SK-N-SH (cell line): ENCODE data around the gene GADL1. TPM values are rescaled to one million over a fixed set of nuclear protein-coding genes. Genes with fewer than 3 reads are reported as not detected.

Experiments
- CTCF ChIA-PET: fragments of 300-600, 350-600 bp; formaldehyde crosslinking; extraction: SDS; loops from one replicate; lab custom pipeline; 2021; lab: Yijun Ruan, JAX
- POLR2A ChIA-PET: fragments of 350-600 bp; sonication (Branson Sonifier 250); formaldehyde crosslinking; extraction: SDS; loops from one replicate; lab custom pipeline; 2020; ENCODE audit warnings: antibody characterized with exemption, inconsistent platforms; lab: Yijun Ruan, JAX
- DNase-seq: peaks from one replicate; pipeline ENCODE4 v3.0.0; 2012
- H2AFZ ChIP-seq: fragments of 200-600 bp; sonication (generic); 2 replicates; pipeline ENCODE4 v1.8.1; 2016; ENCODE audit warnings: antibody characterized with exemption, mild to moderate bottlenecking, low read depth
- H3F3A ChIP-seq: fragments of 200-600 bp; sonication (generic); replicated peaks from 2 replicates; pipeline ENCODE3; 2016; ENCODE audit warnings: antibody characterized with exemption, mild to moderate bottlenecking; ENCODE audit not compliant: insufficient read depth
- H3K27ac ChIP-seq, 2 experiments: fragments of 200-500 bp in 1 of 2; fragments of 200-600 bp in 1 of 2; sonication (Bioruptor generic) in 1 of 2; sonication (generic), shearing (Covaris generic) in 1 of 2; 2 replicates each; pipeline versions ENCODE4 v1.5.1 to v1.6.1; 2014 to 2016; ENCODE audit warnings: low read depth in 2 of 2, inconsistent platforms in 1 of 2, low read length in 1 of 2, mild to moderate bottlenecking in 1 of 2, mixed read lengths in 1 of 2
- H3K27me3 ChIP-seq: fragments of 200-600 bp; sonication (generic), shearing (Covaris generic); 2 replicates; pipeline ENCODE4 v1.6.1; 2016; ENCODE audit warnings: mixed run types; ENCODE audit not compliant: insufficient read depth
- H3K36me3 ChIP-seq, 2 experiments: fragments of 200-500 bp in 1 of 2; fragments of 200-600 bp in 1 of 2; sonication (Bioruptor generic) in 1 of 2; sonication (generic) in 1 of 2; replicated peaks in 1 of 2; 2 replicates each; pipeline versions ENCODE3 to v1.5.1; 2014 to 2016; ENCODE audit warnings: low read length in 1 of 2, mild to moderate bottlenecking in 1 of 2; ENCODE audit not compliant: insufficient read depth in 2 of 2, control insufficient read depth in 1 of 2
- H3K4me1 ChIP-seq, 2 experiments: fragments of 200-500 bp in 1 of 2; fragments of 200-600 bp in 1 of 2; sonication (Bioruptor generic) in 1 of 2; sonication (generic), shearing (Covaris generic) in 1 of 2; 2 replicates each; pipeline versions ENCODE4 v1.5.1 to v1.6.1; 2014 to 2016; ENCODE audit warnings: low read depth in 1 of 2, low read length in 1 of 2, mixed run types in 1 of 2; ENCODE audit not compliant: insufficient read depth in 2 of 2, control insufficient read depth in 1 of 2
- H3K4me2 ChIP-seq: fragments of 200-600 bp; sonication (generic), shearing (Covaris generic); 2 replicates; pipeline ENCODE4 v1.6.1; 2017; ENCODE audit warnings: mixed run types
- H3K4me3 ChIP-seq, 2 experiments: fragments of 200-500 bp in 1 of 2; fragments of 200-600 bp in 1 of 2; sonication (Bioruptor generic) in 1 of 2; sonication (generic), shearing (Covaris generic) in 1 of 2; 2 replicates each; pipeline versions ENCODE4 v1.5.1 to v1.8.1; 2014 to 2016; ENCODE audit warnings: low read depth in 2 of 2, inconsistent platforms in 1 of 2, low read length in 1 of 2, mild to moderate bottlenecking in 1 of 2, mixed read lengths in 1 of 2, moderate library complexity in 1 of 2
- H3K79me2 ChIP-seq: fragments of 200-600 bp; sonication (generic); 2 replicates; pipeline ENCODE4 v1.8.1; 2017; ENCODE audit warnings: mild to moderate bottlenecking; ENCODE audit not compliant: insufficient read depth
- H3K9ac ChIP-seq: fragments of 200-600 bp; sonication (generic); 2 replicates; pipeline ENCODE4 v1.6.1; 2017; ENCODE audit warnings: mixed run types
- H3K9me2 ChIP-seq: fragments of 200-600 bp; sonication (generic); 2 replicates; pipeline ENCODE4 v1.6.1; 2017; ENCODE audit warnings: mixed run types
- H3K9me3 ChIP-seq: fragments of 200-600 bp; sonication (generic); 2 replicates; pipeline ENCODE4 v1.6.1; 2017; ENCODE audit warnings: mixed run types, mild to moderate bottlenecking, moderate library complexity
- H4K20me1 ChIP-seq: fragments of 200-600 bp; sonication (generic); 2 replicates; pipeline ENCODE4 v1.6.1; 2017; ENCODE audit warnings: mild to moderate bottlenecking, mixed run types; ENCODE audit not compliant: insufficient read depth
- CHD2 ChIP-seq: fragments of 150-350 bp; IDR thresholded peaks from 2 replicates; pipeline ENCODE4 v1.6.1; 2018; ENCODE audit warnings: low read length; ENCODE audit not compliant: partially characterized antibody
- ELF1 ChIP-seq: IDR thresholded peaks from 2 replicates; pipeline ENCODE4 v1.4.0; 2012
- EP300 ChIP-seq, 2 experiments: IDR thresholded peaks; 2 replicates each; pipeline versions ENCODE4 v1.4.0 to v1.6.1; 2012; ENCODE audit warnings: borderline replicate concordance in 1 of 2, low read depth in 1 of 2, low read length in 1 of 2
- EZH2phosphoT487 ChIP-seq: fragments of 200-600 bp; sonication (generic); IDR thresholded peaks from 2 replicates; pipeline ENCODE4 v1.6.1; 2017; ENCODE audit warnings: low read depth, mixed run types, mild to moderate bottlenecking, antibody characterized with exemption, moderate library complexity, borderline replicate concordance
- FOSL2 ChIP-seq: IDR thresholded peaks from 2 replicates; pipeline ENCODE4 v1.4.0; 2012; ENCODE audit warnings: low read depth, mild to moderate bottlenecking, moderate library complexity, borderline replicate concordance
- FOXJ3 ChIP-seq: sonication (generic); formaldehyde crosslinking; IDR thresholded peaks from 2 replicates; pipeline ENCODE4 v1.5.1; 2020; ENCODE audit warnings: mild to moderate bottlenecking, missing genetic modification reagents
- GABPA ChIP-seq: IDR thresholded peaks from 2 replicates; pipeline ENCODE4 v1.4.0; 2012; ENCODE audit warnings: low read depth, mild to moderate bottlenecking
- JUND ChIP-seq: IDR thresholded peaks from 2 replicates; pipeline ENCODE4 v1.4.0; 2012
- MEF2A ChIP-seq: IDR thresholded peaks from 2 replicates; pipeline ENCODE4 v1.4.0; 2012; ENCODE audit warnings: low read depth, borderline replicate concordance
- NFIC ChIP-seq: IDR thresholded peaks from 2 replicates; pipeline ENCODE4 v1.4.0; 2012; ENCODE audit warnings: borderline replicate concordance
- NRF1 ChIP-seq: IDR thresholded peaks from 2 replicates; pipeline ENCODE4 v1.6.1; 2012; ENCODE audit warnings: low read depth, mild to moderate bottlenecking, low read length
- POLR2AphosphoS5 ChIP-seq: IDR thresholded peaks from 2 replicates; pipeline ENCODE4 v1.6.1; 2012; ENCODE audit warnings: low read depth, low read length
- RCOR1 ChIP-seq: fragments of 150-350 bp; IDR thresholded peaks from 2 replicates; pipeline ENCODE4 v1.6.1; 2017; ENCODE audit warnings: antibody characterized with exemption, low read length
- RFX5 ChIP-seq: IDR thresholded peaks from 2 replicates; pipeline ENCODE4 v1.6.1; 2012; ENCODE audit warnings: mild to moderate bottlenecking, improper control_type of control experiment, low read length
- RXRA ChIP-seq: IDR thresholded peaks from 2 replicates; pipeline ENCODE4 v1.4.0; 2012; ENCODE audit warnings: low read depth, mild to moderate bottlenecking, borderline replicate concordance
- SMC3 ChIP-seq: IDR thresholded peaks from 2 replicates; pipeline ENCODE4 v1.6.1; 2012; ENCODE audit warnings: low read depth, low read length, improper control_type of control experiment
- TAF1 ChIP-seq: IDR thresholded peaks from 2 replicates; pipeline ENCODE4 v1.6.1; 2012; ENCODE audit warnings: low read depth, mild to moderate bottlenecking, low read length, moderate library complexity, borderline replicate concordance
- TEAD4 ChIP-seq: IDR thresholded peaks from 2 replicates; pipeline ENCODE4 v1.4.0; 2012; ENCODE audit warnings: mild to moderate bottlenecking, borderline replicate concordance; ENCODE audit not compliant: insufficient read depth
- YY1 ChIP-seq: IDR thresholded peaks from 2 replicates; pipeline ENCODE4 v1.4.0; 2012; ENCODE audit warnings: low read depth, mild to moderate bottlenecking
- polyA plus RNA-seq, 3 experiments: library from polyadenylated mRNA; depleted of rRNA; stranded (reverse); fragments of >200 nt; gene quantifications; 2 replicates each; pipeline ENCODE4 v1.2.3, GENCODE V29; 2012
- TF ChIP-seq, protein P1 (sequence below): IDR thresholded peaks from 2 replicates; pipeline ENCODE4 v1.4.0; 2012; ENCODE audit warnings: low read depth, borderline replicate concordance
- TF ChIP-seq, protein P2 (sequence below): IDR thresholded peaks from 2 replicates; pipeline ENCODE4 v1.4.0; 2012; ENCODE audit warnings: low read depth
- TF ChIP-seq, protein P3 (sequence below): fragments of 200-600 bp; sonication (generic); IDR thresholded peaks from 2 replicates; pipeline ENCODE4 v1.6.1; 2017; ENCODE audit warnings: antibody characterized with exemption, mild to moderate bottlenecking, moderate library complexity
- TF ChIP-seq, protein P4 (sequence below): IDR thresholded peaks from 2 replicates; pipeline ENCODE4 v1.4.0; 2012; ENCODE audit warnings: low read depth, borderline replicate concordance
- TF ChIP-seq, protein P5 (sequence below): IDR thresholded peaks from 2 replicates; pipeline ENCODE4; 2012

The GADL1 gene
- polyA plus RNA-seq, 1 of the 3 experiments (the other 2 are of a cell fraction): not detected

DNA sequence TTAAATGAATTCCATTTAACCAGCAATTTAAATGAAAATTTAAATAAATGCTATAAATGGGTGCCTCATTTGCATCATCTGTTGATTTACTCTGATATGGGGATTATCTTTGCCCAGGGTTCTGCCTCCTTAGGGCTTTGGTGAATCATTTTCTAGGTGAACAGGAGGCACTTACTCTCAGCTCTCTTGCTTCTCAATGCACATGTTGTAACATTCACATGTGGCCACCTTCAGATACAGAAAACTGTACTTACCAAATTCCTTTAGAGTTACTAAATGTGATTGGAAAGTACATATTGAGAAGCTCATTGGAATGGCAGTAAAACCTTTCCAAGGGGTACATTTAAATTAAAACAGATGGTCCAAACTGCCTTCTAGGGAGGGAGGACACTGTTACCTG is 20.8 kb downstream of the GADL1 start:
- Histone ChIP-seq H3K9me2 (no peaks in the 10 kb centered on the region), H3K4me1 (no peaks in the 10 kb centered on the region), H3K36me3 (no peaks in the 10 kb centered on the region), H2AFZ (no peak overlapping the region), H3K27ac (no peak overlapping the region), H3K9me3 (no peaks in the 10 kb centered on the region), H4K20me1 (no peaks in the 10 kb centered on the region), H3K9ac (no peak overlapping the region), H3K4me2 (no peak overlapping the region), H3K27me3 (no peaks in the 10 kb centered on the region), H3K4me3 (no peak overlapping the region), H3F3A (no peaks in the 10 kb centered on the region), H3K79me2 (no peaks in the 10 kb centered on the region)
- ChIA-PET POLR2A (no interaction called here), CTCF (interaction anchor here (1.2 to 1.7 kb wide), 2 partner anchors 12 to 39 kb away, joined by 3 to 4 read pairs; no protein-coding TSS in a partner anchor)
- DNase-seq: no peak
- TF ChIP-seq, protein P1, sequence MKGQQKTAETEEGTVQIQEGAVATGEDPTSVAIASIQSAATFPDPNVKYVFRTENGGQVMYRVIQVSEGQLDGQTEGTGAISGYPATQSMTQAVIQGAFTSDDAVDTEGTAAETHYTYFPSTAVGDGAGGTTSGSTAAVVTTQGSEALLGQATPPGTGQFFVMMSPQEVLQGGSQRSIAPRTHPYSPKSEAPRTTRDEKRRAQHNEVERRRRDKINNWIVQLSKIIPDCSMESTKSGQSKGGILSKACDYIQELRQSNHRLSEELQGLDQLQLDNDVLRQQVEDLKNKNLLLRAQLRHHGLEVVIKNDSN: no peak
- TF ChIP-seq, protein P2, sequence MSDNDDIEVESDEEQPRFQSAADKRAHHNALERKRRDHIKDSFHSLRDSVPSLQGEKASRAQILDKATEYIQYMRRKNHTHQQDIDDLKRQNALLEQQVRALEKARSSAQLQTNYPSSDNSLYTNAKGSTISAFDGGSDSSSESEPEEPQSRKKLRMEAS: no peak
- TF ChIP-seq CHD2 (no peak), EZH2phosphoT487 (no peak), FOXJ3 (CRISPR knock-in tag) (no peak), RCOR1 (no peak), NRF1 (no peak), YY1 (no peak), FOSL2 (no peak), NFIC (no peak)

DNA sequence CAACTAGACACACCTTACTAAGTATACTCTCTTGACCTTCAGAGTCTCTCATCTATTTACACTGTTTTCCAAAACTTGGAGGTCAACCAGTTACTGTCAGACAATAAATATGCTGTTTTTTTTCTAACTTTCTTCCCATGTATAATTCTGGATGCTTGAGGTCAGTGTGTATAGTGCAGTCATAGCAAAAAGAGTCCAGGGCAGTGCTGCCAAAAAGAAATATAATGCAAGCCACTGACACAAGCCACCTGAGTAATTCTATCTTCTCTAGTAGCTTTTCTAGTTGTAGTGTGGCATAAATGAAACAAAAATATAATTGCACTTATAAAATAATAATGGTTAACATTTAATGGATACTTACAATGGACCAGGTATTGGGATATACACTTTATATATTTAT is 21.6 kb downstream of the GADL1 start:
- Histone ChIP-seq H3K27ac (no peak overlapping the region), H2AFZ (no peak overlapping the region), H4K20me1 (no peaks in the 10 kb centered on the region), H3K36me3 (no peaks in the 10 kb centered on the region), H3K4me1 (no peaks in the 10 kb centered on the region), H3F3A (no peaks in the 10 kb centered on the region), H3K9me2 (no peaks in the 10 kb centered on the region), H3K4me2 (no peak overlapping the region), H3K9ac (no peak overlapping the region), H3K79me2 (no peaks in the 10 kb centered on the region), H3K27me3 (no peaks in the 10 kb centered on the region), H3K4me3 (no peak overlapping the region), H3K9me3 (no peaks in the 10 kb centered on the region)
- POLR2A ChIA-PET: no interaction called here
- DNase-seq: no peak
- CTCF ChIA-PET: interaction anchor here (1.2 to 1.7 kb wide), 3 partner anchors 12 to 38 kb away, joined by 3 to 4 read pairs (median 3); no protein-coding TSS in a partner anchor
- no peak for TF ChIP-seq YY1
- TF ChIP-seq ELF1: no peak
- no peak for TF ChIP-seq EP300 (IDR thresholded peaks at IDR 0.05; ENCODE audit: borderline replicate concordance in 1 of 2, low read depth in 1 of 2, low read length in 1 of 2)
- TF ChIP-seq RFX5: no peak
- TF ChIP-seq, protein P1: no peak
- TF ChIP-seq TAF1: no peak
- TF ChIP-seq JUND: no peak
- TF ChIP-seq GABPA: no peak
- no peak for TF ChIP-seq POLR2AphosphoS5
- TF ChIP-seq, protein P3, sequence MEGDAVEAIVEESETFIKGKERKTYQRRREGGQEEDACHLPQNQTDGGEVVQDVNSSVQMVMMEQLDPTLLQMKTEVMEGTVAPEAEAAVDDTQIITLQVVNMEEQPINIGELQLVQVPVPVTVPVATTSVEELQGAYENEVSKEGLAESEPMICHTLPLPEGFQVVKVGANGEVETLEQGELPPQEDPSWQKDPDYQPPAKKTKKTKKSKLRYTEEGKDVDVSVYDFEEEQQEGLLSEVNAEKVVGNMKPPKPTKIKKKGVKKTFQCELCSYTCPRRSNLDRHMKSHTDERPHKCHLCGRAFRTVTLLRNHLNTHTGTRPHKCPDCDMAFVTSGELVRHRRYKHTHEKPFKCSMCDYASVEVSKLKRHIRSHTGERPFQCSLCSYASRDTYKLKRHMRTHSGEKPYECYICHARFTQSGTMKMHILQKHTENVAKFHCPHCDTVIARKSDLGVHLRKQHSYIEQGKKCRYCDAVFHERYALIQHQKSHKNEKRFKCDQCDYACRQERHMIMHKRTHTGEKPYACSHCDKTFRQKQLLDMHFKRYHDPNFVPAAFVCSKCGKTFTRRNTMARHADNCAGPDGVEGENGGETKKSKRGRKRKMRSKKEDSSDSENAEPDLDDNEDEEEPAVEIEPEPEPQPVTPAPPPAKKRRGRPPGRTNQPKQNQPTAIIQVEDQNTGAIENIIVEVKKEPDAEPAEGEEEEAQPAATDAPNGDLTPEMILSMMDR: no peak
- no peak for TF ChIP-seq SMC3
- TF ChIP-seq EZH2phosphoT487: no peak
- TF ChIP-seq RCOR1: no peak
- TF ChIP-seq, protein P4, sequence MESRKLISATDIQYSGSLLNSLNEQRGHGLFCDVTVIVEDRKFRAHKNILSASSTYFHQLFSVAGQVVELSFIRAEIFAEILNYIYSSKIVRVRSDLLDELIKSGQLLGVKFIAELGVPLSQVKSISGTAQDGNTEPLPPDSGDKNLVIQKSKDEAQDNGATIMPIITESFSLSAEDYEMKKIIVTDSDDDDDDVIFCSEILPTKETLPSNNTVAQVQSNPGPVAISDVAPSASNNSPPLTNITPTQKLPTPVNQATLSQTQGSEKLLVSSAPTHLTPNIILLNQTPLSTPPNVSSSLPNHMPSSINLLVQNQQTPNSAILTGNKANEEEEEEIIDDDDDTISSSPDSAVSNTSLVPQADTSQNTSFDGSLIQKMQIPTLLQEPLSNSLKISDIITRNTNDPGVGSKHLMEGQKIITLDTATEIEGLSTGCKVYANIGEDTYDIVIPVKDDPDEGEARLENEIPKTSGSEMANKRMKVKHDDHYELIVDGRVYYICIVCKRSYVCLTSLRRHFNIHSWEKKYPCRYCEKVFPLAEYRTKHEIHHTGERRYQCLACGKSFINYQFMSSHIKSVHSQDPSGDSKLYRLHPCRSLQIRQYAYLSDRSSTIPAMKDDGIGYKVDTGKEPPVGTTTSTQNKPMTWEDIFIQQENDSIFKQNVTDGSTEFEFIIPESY: no peak
- TF ChIP-seq RXRA: no peak
- no peak for TF ChIP-seq NFIC
- no peak for TF ChIP-seq MEF2A
- no peak for TF ChIP-seq TEAD4
- TF ChIP-seq, protein P5, sequence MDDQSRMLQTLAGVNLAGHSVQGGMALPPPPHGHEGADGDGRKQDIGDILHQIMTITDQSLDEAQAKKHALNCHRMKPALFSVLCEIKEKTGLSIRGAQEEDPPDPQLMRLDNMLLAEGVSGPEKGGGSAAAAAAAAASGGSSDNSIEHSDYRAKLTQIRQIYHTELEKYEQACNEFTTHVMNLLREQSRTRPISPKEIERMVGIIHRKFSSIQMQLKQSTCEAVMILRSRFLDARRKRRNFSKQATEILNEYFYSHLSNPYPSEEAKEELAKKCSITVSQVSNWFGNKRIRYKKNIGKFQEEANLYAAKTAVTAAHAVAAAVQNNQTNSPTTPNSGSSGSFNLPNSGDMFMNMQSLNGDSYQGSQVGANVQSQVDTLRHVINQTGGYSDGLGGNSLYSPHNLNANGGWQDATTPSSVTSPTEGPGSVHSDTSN: no peak
- TF ChIP-seq, all 33 proteins: peak for 0
